22Rv1 (cell line): ENCODE results near the gene PTCD3.

Source experiments
- CTCF ChIP-seq: fragments of 450-650 bp; IDR thresholded peaks from 2 replicates; pipeline ENCODE4 v1.5.1; 2017; ENCODE audit warnings: mild to moderate bottlenecking
- ZFX ChIP-seq: fragments of 450-650 bp; IDR thresholded peaks from 2 replicates; pipeline ENCODE4 v1.6.1; 2017; ENCODE audit warnings: antibody characterized with exemption, borderline replicate concordance

DNA sequence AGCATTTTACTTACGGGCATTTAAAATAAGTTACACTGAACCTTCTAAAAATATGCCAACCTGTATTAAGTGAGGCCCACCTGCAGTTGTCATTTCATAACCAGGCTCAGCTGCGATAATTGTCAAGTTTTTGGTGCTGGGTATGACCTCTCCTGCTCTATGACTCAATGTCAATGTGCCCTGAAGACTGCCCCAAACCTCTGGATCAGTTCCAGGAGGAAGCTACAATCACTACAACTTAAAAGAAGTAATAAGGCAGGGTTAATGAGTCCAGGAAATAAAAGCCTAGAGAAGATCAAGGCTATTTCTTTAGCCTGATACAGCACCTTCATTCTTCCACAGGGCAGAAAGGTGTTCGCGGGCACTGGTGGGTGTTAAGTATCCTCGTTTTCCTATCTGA, 23.3 kb upstream of the PTCD3 start:
- TF ChIP-seq CTCF (no peak), ZFX (no peak)
